Measurements from ENCODE around the gene LCK. TPM values are rescaled to one million over a fixed set of nuclear protein-coding genes. Genes with fewer than 3 reads are reported as not detected.

The LCK gene
- total RNA-seq, 1 experiment from 2014 or later: 51.0 TPM

DNA sequence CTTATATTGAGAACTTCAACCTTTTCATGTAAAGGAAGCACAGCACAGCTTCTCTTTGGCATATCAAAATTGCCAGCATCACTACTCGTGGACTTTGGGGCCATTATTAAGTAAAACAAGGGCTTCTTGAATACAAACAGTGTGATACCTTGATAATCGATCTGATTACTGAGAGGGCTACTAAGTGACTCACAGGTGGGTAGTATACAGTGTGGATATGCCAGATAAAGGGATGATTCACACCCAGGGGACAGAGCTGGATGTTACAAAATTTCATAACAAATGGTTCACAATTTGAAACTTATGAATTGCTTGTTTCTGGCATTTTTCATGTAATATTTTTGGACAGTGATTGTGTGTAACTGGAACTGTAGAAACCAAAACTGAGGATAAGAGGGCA is 56.3 kb downstream of the LCK start:
- DNase-seq (ENCODE audit: low spot score): no peak
- Mint-ChIP-seq H3K27me3 (ENCODE audit: low read depth) (no peaks in the 10 kb centered on the region), H3K9me3 (peaks cover 10% of the 10 kb centered on the region; the same call in 1 of the 2 replicates), H3K4me3 (no peak overlapping the region), H3K27ac (peak overlapping the region; percentile 4), H3K36me3 (peaks cover 36% of the 10 kb centered on the region), H3K4me1 (0 out of 2 replicates have a peak, but pooled peaks cover 2% of the 10 kb centered on the region)
- CTCF ChIA-PET: interaction anchor here (1.5 kb wide), 1 partner anchor 9 kb away, joined by 6 read pairs; no protein-coding TSS in a partner anchor
- no peak for ATAC-seq
- POLR2A ChIA-PET: no interaction called here
- TF ChIP-seq, protein P1, sequence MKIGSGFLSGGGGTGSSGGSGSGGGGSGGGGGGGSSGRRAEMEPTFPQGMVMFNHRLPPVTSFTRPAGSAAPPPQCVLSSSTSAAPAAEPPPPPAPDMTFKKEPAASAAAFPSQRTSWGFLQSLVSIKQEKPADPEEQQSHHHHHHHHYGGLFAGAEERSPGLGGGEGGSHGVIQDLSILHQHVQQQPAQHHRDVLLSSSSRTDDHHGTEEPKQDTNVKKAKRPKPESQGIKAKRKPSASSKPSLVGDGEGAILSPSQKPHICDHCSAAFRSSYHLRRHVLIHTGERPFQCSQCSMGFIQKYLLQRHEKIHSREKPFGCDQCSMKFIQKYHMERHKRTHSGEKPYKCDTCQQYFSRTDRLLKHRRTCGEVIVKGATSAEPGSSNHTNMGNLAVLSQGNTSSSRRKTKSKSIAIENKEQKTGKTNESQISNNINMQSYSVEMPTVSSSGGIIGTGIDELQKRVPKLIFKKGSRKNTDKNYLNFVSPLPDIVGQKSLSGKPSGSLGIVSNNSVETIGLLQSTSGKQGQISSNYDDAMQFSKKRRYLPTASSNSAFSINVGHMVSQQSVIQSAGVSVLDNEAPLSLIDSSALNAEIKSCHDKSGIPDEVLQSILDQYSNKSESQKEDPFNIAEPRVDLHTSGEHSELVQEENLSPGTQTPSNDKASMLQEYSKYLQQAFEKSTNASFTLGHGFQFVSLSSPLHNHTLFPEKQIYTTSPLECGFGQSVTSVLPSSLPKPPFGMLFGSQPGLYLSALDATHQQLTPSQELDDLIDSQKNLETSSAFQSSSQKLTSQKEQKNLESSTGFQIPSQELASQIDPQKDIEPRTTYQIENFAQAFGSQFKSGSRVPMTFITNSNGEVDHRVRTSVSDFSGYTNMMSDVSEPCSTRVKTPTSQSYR (CRISPR knock-in tag; IDR thresholded peaks at IDR 0.05): no peak
- no peak for TF ChIP-seq ZNF416 (CRISPR knock-in tag; IDR thresholded peaks at IDR 0.05)
- no peak for TF ChIP-seq RORB (CRISPR knock-in tag; IDR thresholded peaks at IDR 0.05)
- TF ChIP-seq STAT6 (CRISPR knock-in tag; conservative IDR thresholded peaks at IDR 0.05; ENCODE audit: low read depth): no peak
- TF ChIP-seq NR2C2 (CRISPR knock-in tag; IDR thresholded peaks at IDR 0.05): no peak
- no peak for TF ChIP-seq ZNF396 (CRISPR knock-in tag; IDR thresholded peaks at IDR 0.05; ENCODE audit: borderline replicate concordance)

DNA sequence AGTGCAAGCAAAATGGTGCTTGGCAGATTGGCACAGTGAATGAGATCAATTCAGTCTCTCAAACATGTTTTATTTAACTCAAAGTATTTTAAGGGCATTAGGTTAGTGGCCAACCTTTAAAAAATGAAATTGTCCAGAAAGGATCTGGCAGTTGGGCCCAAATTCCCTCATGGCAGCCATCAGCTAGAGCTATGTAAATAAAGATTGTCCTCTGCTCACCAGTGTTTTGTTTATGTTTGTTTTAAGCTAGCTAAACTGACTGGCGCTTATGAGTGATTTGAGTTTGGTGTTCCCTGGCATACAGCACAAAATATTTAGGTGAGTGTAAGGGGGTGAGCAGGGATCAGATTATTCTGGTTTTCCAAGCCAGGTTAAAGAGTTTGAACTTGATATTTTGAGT is 58.9 kb downstream of the LCK start:
- H3K27me3 Mint-ChIP-seq (ENCODE audit: low read depth): no peaks in the 10 kb centered on the region
- DNase-seq (ENCODE audit: low spot score) (no peak), ATAC-seq (no peak)
- H3K27ac Mint-ChIP-seq: peak overlapping the region; percentile 69; the same call in 1 of the 2 replicates
- peaks cover 3% of the 10 kb centered on the region; the same call in 1 of the 2 replicates for H3K9me3 Mint-ChIP-seq
- CTCF ChIA-PET: no interaction called here
- H3K36me3 Mint-ChIP-seq: peaks cover 10% of the 10 kb centered on the region
- 0 out of 2 replicates have a peak, but pooled peaks cover 2% of the 10 kb centered on the region for H3K4me1 Mint-ChIP-seq
- H3K4me3 Mint-ChIP-seq: no peak overlapping the region
- no peak for TF ChIP-seq ZNF423 (CRISPR knock-in tag; IDR thresholded peaks at IDR 0.05)
- no peak for TF ChIP-seq AFF4 (CRISPR knock-in tag; IDR thresholded peaks at IDR 0.05; ENCODE audit: borderline replicate concordance)
- POLR2A ChIA-PET: no interaction called here

GRCh38 chr1:32311709-32312393 is 60.8 kb downstream of the LCK start:
- no peaks in the 10 kb centered on the region for H3K9me3 Mint-ChIP-seq
- CTCF ChIA-PET: interaction anchor here (0.6 to 1.4 kb wide), 5 partner anchors 63 to 223 kb away, joined by 3 to 7 read pairs (median 4); no protein-coding TSS in a partner anchor
- no peak overlapping the region for H3K4me3 Mint-ChIP-seq
- POLR2A ChIA-PET: interaction anchor here (0.6 kb wide), 2 partner anchors 295 to 320 kb away, joined by 3 to 5 read pairs; no protein-coding TSS in a partner anchor
- ATAC-seq (no peak), DNase-seq (ENCODE audit: low spot score) (no peak)
- H3K36me3 Mint-ChIP-seq: no peaks in the 10 kb centered on the region; the same call in none of the 2 replicates
- no peaks in the 10 kb centered on the region for H3K27me3 Mint-ChIP-seq (ENCODE audit: low read depth)
- H3K4me1 Mint-ChIP-seq: peaks cover 5% of the 10 kb centered on the region; the same call in 1 of the 2 replicates
- H3K27ac Mint-ChIP-seq: peak overlapping the region; percentile 39
- no peak for TF ChIP-seq ELF4 (CRISPR knock-in tag; IDR thresholded peaks at IDR 0.05; ENCODE audit: low read depth)
- no peak for TF ChIP-seq TEAD4 (CRISPR knock-in tag; IDR thresholded peaks at IDR 0.05)
- no peak for TF ChIP-seq USF2 (CRISPR knock-in tag; IDR thresholded peaks at IDR 0.05)
- TF ChIP-seq ZNF423 (CRISPR knock-in tag; IDR thresholded peaks at IDR 0.05): no peak
